Mesenchymal stem cell (in vitro differentiated cells and primary cell): ENCODE measurements around the gene MZF1.

Experiments
- DNase-seq: peaks from one replicate; pipeline ENCODE4 v3.0.0-alpha.2; 2013
- H2AFZ ChIP-seq: one replicate; pipeline ENCODE4 v1.6.1; 2013; ENCODE audit warnings: low read depth, mild to moderate bottlenecking, control low read depth, inconsistent platforms, low read length, moderate library complexity
- H2AK5ac ChIP-seq: 2 replicates; pipeline ENCODE4 v1.6.1; 2013; ENCODE audit warnings: low read length, moderate library complexity, mild to moderate bottlenecking, inconsistent platforms; ENCODE audit not compliant: severe bottlenecking
- H2BK120ac ChIP-seq: one replicate; pipeline ENCODE4 v1.6.1; 2013; ENCODE audit warnings: low read depth, mild to moderate bottlenecking, inconsistent platforms, low read length, moderate library complexity
- H2BK12ac ChIP-seq, 2 experiments: one replicate each; pipeline ENCODE4 v1.6.1; 2013; ENCODE audit warnings: inconsistent platforms in 2 of 2, low read length in 2 of 2, mild to moderate bottlenecking in 2 of 2, moderate library complexity in 2 of 2, control low read depth in 1 of 2
- H2BK15ac ChIP-seq: one replicate; pipeline ENCODE4 v1.6.1; 2013; ENCODE audit warnings: mild to moderate bottlenecking, low read depth, inconsistent platforms; ENCODE audit not compliant: poor library complexity, severe bottlenecking
- H2BK5ac ChIP-seq: 2 replicates; pipeline ENCODE4 v1.6.1; 2013; ENCODE audit warnings: low read depth, mild to moderate bottlenecking, low read length, control low read depth, inconsistent platforms; ENCODE audit not compliant: poor library complexity, severe bottlenecking
- H3K14ac ChIP-seq, 2 experiments: one replicate each; pipeline ENCODE4 v1.6.1; 2013; ENCODE audit warnings: inconsistent platforms in 2 of 2, low read length in 2 of 2, control low read depth in 1 of 2, mild to moderate bottlenecking in 1 of 2, moderate library complexity in 1 of 2
- H3K18ac ChIP-seq, 2 experiments: one replicate each; pipeline ENCODE4 v1.6.1; 2013; ENCODE audit warnings: inconsistent platforms in 2 of 2, low read length in 2 of 2, control low read depth in 1 of 2, low read depth in 1 of 2, mild to moderate bottlenecking in 1 of 2
- H3K23ac ChIP-seq, 2 experiments: one replicate each; pipeline ENCODE4 v1.6.1; 2013; ENCODE audit warnings: inconsistent platforms in 2 of 2, low read length in 2 of 2, mild to moderate bottlenecking in 2 of 2, moderate library complexity in 2 of 2, control low read depth in 1 of 2
- H3K27ac ChIP-seq: 2 replicates; pipeline ENCODE4 v1.5.1; 2013; ENCODE audit warnings: mild to moderate bottlenecking, moderate library complexity, low read length, control low read depth, inconsistent platforms; ENCODE audit not compliant: poor library complexity, severe bottlenecking
- H3K27me3 ChIP-seq, 2 experiments: 2 replicates each; pipeline versions ENCODE4 v1.6.1 to v1.7.0; 2013; ENCODE audit warnings: low read length in 2 of 2, mild to moderate bottlenecking in 2 of 2, moderate library complexity in 2 of 2, control low read depth in 1 of 2, inconsistent platforms in 1 of 2; ENCODE audit not compliant: control insufficient read depth in 1 of 2, insufficient read depth in 1 of 2
- H3K36me3 ChIP-seq, 2 experiments: 2 replicates each; pipeline versions ENCODE4 v1.6.1 to v1.7.0; 2013; ENCODE audit warnings: low read length in 2 of 2, control low read depth in 1 of 2, inconsistent platforms in 1 of 2, low read depth in 1 of 2, mild to moderate bottlenecking in 1 of 2; ENCODE audit not compliant: insufficient read depth in 2 of 2, control insufficient read depth in 1 of 2
- H3K4ac ChIP-seq, 2 experiments: one replicate each; pipeline ENCODE4 v1.6.1; 2013; ENCODE audit warnings: inconsistent platforms in 2 of 2, low read length in 2 of 2, mild to moderate bottlenecking in 2 of 2, moderate library complexity in 2 of 2, control low read depth in 1 of 2, low read depth in 1 of 2
- H3K4me1 ChIP-seq: 2 replicates; pipeline ENCODE4 v1.6.1; 2013; ENCODE audit warnings: low read depth, low read length, control low read depth; ENCODE audit not compliant: control insufficient read depth, insufficient read depth
- H3K4me2 ChIP-seq: 2 replicates; pipeline ENCODE4 v1.6.1; 2013; ENCODE audit warnings: low read length, mild to moderate bottlenecking, inconsistent platforms; ENCODE audit not compliant: poor library complexity, severe bottlenecking
- H3K4me3 ChIP-seq, 2 experiments: 2 replicates each; pipeline versions ENCODE4 v1.5.1 to v1.7.0; 2013; ENCODE audit warnings: low read length in 2 of 2, mild to moderate bottlenecking in 2 of 2, control low read depth in 1 of 2, low read depth in 1 of 2; ENCODE audit not compliant: insufficient read depth in 1 of 2
- H3K79me1 ChIP-seq: replicated peaks from 2 replicates; pipeline ENCODE4 v1.6.1; 2013; ENCODE audit warnings: mild to moderate bottlenecking, control low read depth, low read length, inconsistent platforms; ENCODE audit not compliant: poor library complexity, severe bottlenecking
- H3K9ac ChIP-seq: 2 replicates; pipeline ENCODE4 v1.7.0; 2013; ENCODE audit warnings: mild to moderate bottlenecking, low read length, moderate library complexity
- H3K9me3 ChIP-seq: 2 replicates; pipeline ENCODE4 v1.7.0; 2013; ENCODE audit warnings: mild to moderate bottlenecking, low read length; ENCODE audit not compliant: control insufficient read depth
- H4K8ac ChIP-seq: one replicate; pipeline ENCODE4 v1.6.1; 2013; ENCODE audit warnings: inconsistent platforms, mild to moderate bottlenecking, low read length, moderate library complexity
- H4K91ac ChIP-seq: one replicate; pipeline ENCODE4 v1.6.1; 2013; ENCODE audit warnings: mild to moderate bottlenecking, low read length, inconsistent platforms
- WGBS: methylation state at CpG from one replicate; pipeline ENCODE4 v1.1.7; 2013; ENCODE audit warnings: mixed read lengths; 5-methylcytosine and 5-hydroxymethylcytosine counted together

MZF1 gene

DNA sequence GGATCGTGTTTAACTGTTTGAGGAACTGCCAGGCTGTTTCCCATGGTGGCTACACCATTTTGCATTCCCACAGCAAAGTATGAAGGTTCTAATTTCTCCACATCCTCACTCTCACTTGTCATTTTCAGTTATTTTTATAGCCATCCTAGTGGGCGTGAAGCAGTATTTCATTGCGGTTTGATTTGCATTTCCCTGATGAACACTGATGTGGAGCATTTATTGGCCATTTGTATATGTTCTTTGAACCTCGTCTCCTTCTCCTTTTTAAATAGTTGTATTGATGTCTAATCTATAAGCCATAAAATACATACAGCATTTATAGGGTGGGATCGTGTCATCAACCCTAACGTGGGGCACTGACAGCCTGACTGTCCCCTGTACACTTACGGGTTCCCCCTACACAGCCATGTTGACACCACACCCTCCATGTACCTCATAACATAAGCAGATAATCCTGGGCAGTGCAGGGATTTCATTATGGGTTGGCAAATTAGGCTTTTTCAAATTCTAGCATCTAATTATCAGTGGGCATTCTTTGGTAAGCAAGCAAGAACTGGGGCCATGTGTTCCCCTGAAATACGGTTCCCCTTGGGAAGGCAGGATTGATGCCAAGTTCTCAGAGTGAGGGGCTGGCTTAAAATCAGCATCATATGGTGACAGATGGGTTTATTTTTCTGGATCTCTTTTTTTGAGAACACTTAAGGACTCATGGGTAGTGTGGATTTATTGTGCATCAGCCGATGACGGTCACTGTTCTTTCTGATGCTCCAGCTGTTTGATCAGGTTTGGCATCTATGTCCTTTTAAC is 41.9 kb downstream of the MZF1 start:
- H3K14ac ChIP-seq, result no peak overlapping the region
- H2BK5ac ChIP-seq, result no peak overlapping the region
- H3K18ac ChIP-seq, result no peak overlapping the region
- no peak for DNase-seq
- H2BK120ac ChIP-seq, result no peak overlapping the region
- H2AFZ ChIP-seq, result no peak overlapping the region
- WGBS, result 85% methylated on average over 7 of the region's 10 CpGs
- H4K8ac ChIP-seq, result no peak overlapping the region
- H3K79me1 ChIP-seq, result no peaks in the 10 kb centered on the region
- H3K27ac ChIP-seq, result no peak overlapping the region
- H3K9ac ChIP-seq, result no peak overlapping the region
- H3K4me2 ChIP-seq, result no peak overlapping the region
- H3K36me3 ChIP-seq, result no peaks in the 10 kb centered on the region
- H3K23ac ChIP-seq, result no peak overlapping the region
- H3K9me3 ChIP-seq, result no peaks in the 10 kb centered on the region
- H4K91ac ChIP-seq, result no peak overlapping the region
- no peak overlapping the region for H3K4ac ChIP-seq
- H2BK12ac ChIP-seq, result no peak overlapping the region
- no peak overlapping the region for H2BK15ac ChIP-seq
- H3K27me3 ChIP-seq, result peaks cover 13 to 34% of the 10 kb centered on the region in 2 experiments
- no peaks in the 10 kb centered on the region for H3K4me1 ChIP-seq
- no peak overlapping the region for H2AK5ac ChIP-seq
- no peak overlapping the region for H3K4me3 ChIP-seq

DNA sequence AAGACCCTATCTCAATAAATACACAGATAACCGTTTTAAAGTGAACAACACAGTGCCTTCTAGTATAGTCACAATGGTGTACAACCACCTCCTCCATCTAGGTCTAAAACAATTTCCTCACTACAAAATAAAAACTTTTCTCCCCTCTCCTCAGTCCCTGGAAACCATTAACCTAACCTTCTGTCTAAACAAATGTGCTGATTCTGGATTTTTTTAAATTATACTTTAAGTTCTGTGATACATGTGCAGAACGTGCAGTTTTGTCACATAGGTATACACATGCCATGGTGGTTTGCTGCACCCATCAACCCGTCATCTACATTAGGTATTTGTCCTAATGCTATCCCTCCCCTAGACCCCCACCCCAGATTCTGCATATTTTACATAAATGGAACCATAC is 43.7 kb downstream of the MZF1 start:
- H3K18ac ChIP-seq, result no peak overlapping the region
- no peaks in the 10 kb centered on the region for H3K79me1 ChIP-seq
- no peaks in the 10 kb centered on the region for H3K36me3 ChIP-seq
- no peak overlapping the region for H3K27ac ChIP-seq
- no peak overlapping the region for H3K4me3 ChIP-seq
- no peak overlapping the region for H3K4ac ChIP-seq
- H2BK120ac ChIP-seq, result no peak overlapping the region
- H2BK12ac ChIP-seq, result no peak overlapping the region
- H2BK5ac ChIP-seq, result no peak overlapping the region
- no peak overlapping the region for H2AFZ ChIP-seq
- no peaks in the 10 kb centered on the region for H3K9me3 ChIP-seq
- WGBS, result 85% methylated on average over 3 of the region's 3 CpGs
- no peak for DNase-seq
- no peak overlapping the region for H4K91ac ChIP-seq
- H2BK15ac ChIP-seq, result no peak overlapping the region
- H4K8ac ChIP-seq, result no peak overlapping the region
- H3K9ac ChIP-seq, result no peak overlapping the region
- H3K14ac ChIP-seq, result no peak overlapping the region
- H3K4me2 ChIP-seq, result no peak overlapping the region
- H3K27me3 ChIP-seq, result peaks cover 13 to 28% of the 10 kb centered on the region in 2 experiments
- no peak overlapping the region for H2AK5ac ChIP-seq
- no peak overlapping the region for H3K23ac ChIP-seq
- H3K4me1 ChIP-seq, result no peaks in the 10 kb centered on the region

GRCh38 chr19:58522709-58523108 is 50.4 kb downstream of the MZF1 start:
- Histone ChIP-seq H3K4me3 (no peak overlapping the region), H2BK15ac (no peak overlapping the region), H3K4ac (no peak overlapping the region), H4K8ac (no peak overlapping the region), H3K18ac (no peak overlapping the region), H3K9me3 (no peaks in the 10 kb centered on the region), H3K23ac (no peak overlapping the region), H2AFZ (no peak overlapping the region), H2BK120ac (no peak overlapping the region), H3K27me3 (no peaks in the 10 kb centered on the region), H4K91ac (no peak overlapping the region), H3K9ac (no peak overlapping the region), H3K4me1 (peaks cover 12% of the 10 kb centered on the region), H2BK5ac (no peak overlapping the region), H2AK5ac (no peak overlapping the region), H3K79me1 (peaks cover 3% of the 10 kb centered on the region), H3K36me3 (no peaks in the 10 kb centered on the region), H3K4me2 (no peak overlapping the region), H3K14ac (no peak overlapping the region), H2BK12ac (no peak overlapping the region), H3K27ac (no peak overlapping the region)
- 67% methylated on average over 3 of the region's 3 CpGs for WGBS
- DNase-seq, result no peak

GRCh38 chr19:58521651-58522050 is 51.5 kb downstream of the MZF1 start:
- DNase-seq, result no peak
- Histone ChIP-seq H3K36me3 (peaks cover 8 to 9% of the 10 kb centered on the region in 2 experiments), H3K9ac (no peak overlapping the region), H3K27ac (no peak overlapping the region), H3K4me1 (peaks cover 17% of the 10 kb centered on the region), H2AK5ac (no peak overlapping the region), H3K23ac (no peak overlapping the region), H2BK15ac (no peak overlapping the region), H3K9me3 (no peaks in the 10 kb centered on the region), H4K8ac (no peak overlapping the region), H2BK5ac (no peak overlapping the region), H2BK12ac (no peak overlapping the region), H3K79me1 (peaks cover 5% of the 10 kb centered on the region), H3K27me3 (no peaks in the 10 kb centered on the region), H3K18ac (no peak overlapping the region), H4K91ac (no peak overlapping the region), H3K4me3 (no peak overlapping the region), H3K14ac (no peak overlapping the region), H2AFZ (no peak overlapping the region), H3K4ac (no peak overlapping the region), H2BK120ac (no peak overlapping the region), H3K4me2 (no peak overlapping the region)
- WGBS, result 87% methylated on average over 4 of the region's 4 CpGs
